Transverse colon (tissue), 4 donors: Measurements from ENCODE around the gene PAF1. TPM values are rescaled to one million over a fixed set of nuclear protein-coding genes. Genes with fewer than 3 reads are reported as not detected.

Source experiments
- DNase-seq: peaks from one replicate; pipeline ENCODE4 v3.0.0-alpha.2; 2019
- H3K27ac ChIP-seq, 4 donors: fragments of 200-600 bp; sonication (generic); 2 replicates each; pipeline ENCODE4 v1.5.1; 2016 to 2018; ENCODE audit warnings: inconsistent platforms in 4 of 4
- H3K27me3 ChIP-seq: fragments of 200-600 bp; sonication (generic); 2 replicates; pipeline ENCODE4 v1.5.1; 2017; ENCODE audit warnings: inconsistent platforms
- H3K36me3 ChIP-seq, 4 donors: fragments of 200-600 bp; sonication (generic); 2 replicates each; pipeline ENCODE4 v1.5.1; 2017 to 2019; ENCODE audit warnings: inconsistent platforms in 4 of 4
- H3K4me1 ChIP-seq, 4 donors: fragments of 200-600 bp; sonication (generic); 2 replicates each; pipeline ENCODE4 v1.5.1; 2017 to 2020; ENCODE audit warnings: inconsistent platforms in 4 of 4
- H3K4me3 ChIP-seq, 4 donors: fragments of 200-600 bp; sonication (generic); 1 replicate in 1 of 4; 2 replicates in 3 of 4; pipeline versions ENCODE4 v1.5.1 to v1.6.1; 2017 to 2019; ENCODE audit warnings: inconsistent platforms in 4 of 4
- H3K9me3 ChIP-seq, 2 donors: fragments of 200-600 bp; sonication (generic); 2 replicates each; pipeline ENCODE4 v1.5.1; 2017 to 2019; ENCODE audit warnings: inconsistent platforms in 2 of 2
- EP300 ChIP-seq: sonication (generic); formaldehyde crosslinking; IDR thresholded peaks from one replicate; pipeline ENCODE4 v1.6.1; 2017; ENCODE audit warnings: antibody characterized with exemption, low read depth
- POLR2A ChIP-seq: fragments of 450-650 bp; IDR thresholded peaks from one replicate; pipeline ENCODE4 v1.6.1; 2016; ENCODE audit warnings: antibody characterized with exemption, mild to moderate bottlenecking, moderate library complexity
- POLR2AphosphoS5 ChIP-seq, 3 donors: sonication (generic); formaldehyde crosslinking; IDR thresholded peaks; one replicate each; pipeline ENCODE4 v1.6.1; 2016; ENCODE audit warnings: antibody characterized with exemption in 3 of 3
- WGBS, 2 donors: methylation state at CpG; one replicate each; pipeline ENCODE4 v1.1.5; 2018; ENCODE audit warnings: low coverage in 1 of 2; 5-methylcytosine and 5-hydroxymethylcytosine counted together
- in situ Hi-C, 4 donors: fragments of 200-750 bp; cut with MboI; loops; one replicate each; pipeline versions ENCODE4 v1.15.0 to v1.15.1; 2017; ENCODE audit warnings: low sequenced_read_pairs in 3 of 4, low pct_ligation_motif_present in 1 of 4, low pct_unique_long_range_greater_than_20kb in 1 of 4
- intact Hi-C: fragments of 100-400 bp; cut with DNase I; formaldehyde crosslinking; loops from one replicate; pipeline ENCODE4 v1.15.1; 2023; ENCODE audit warnings: low total_unique reads
- total RNA-seq, 4 donors: library from RNA; depleted of rRNA; stranded (reverse); fragments of >200 nt; gene quantifications; one replicate each; pipeline ENCODE4 v1.1.0, GENCODE V29; 2016
- TF ChIP-seq, protein P1 (sequence below), 5 experiments: fragments of 200-600 bp in 3 of 5; fragments of 450-650 bp in 2 of 5; sonication (generic) in 3 of 5; IDR thresholded peaks; 1 replicate in 2 of 5; 2 replicates in 3 of 5; pipeline ENCODE4 v1.5.1; 2016 to 2017; ENCODE audit warnings: antibody characterized with exemption in 5 of 5, inconsistent platforms in 3 of 5, mild to moderate bottlenecking in 2 of 5, moderate library complexity in 1 of 5

PAF1 gene
- total RNA-seq, 4 donors from 2014 or later = 37.8 to 71.2 (median 43.0) TPM

DNA sequence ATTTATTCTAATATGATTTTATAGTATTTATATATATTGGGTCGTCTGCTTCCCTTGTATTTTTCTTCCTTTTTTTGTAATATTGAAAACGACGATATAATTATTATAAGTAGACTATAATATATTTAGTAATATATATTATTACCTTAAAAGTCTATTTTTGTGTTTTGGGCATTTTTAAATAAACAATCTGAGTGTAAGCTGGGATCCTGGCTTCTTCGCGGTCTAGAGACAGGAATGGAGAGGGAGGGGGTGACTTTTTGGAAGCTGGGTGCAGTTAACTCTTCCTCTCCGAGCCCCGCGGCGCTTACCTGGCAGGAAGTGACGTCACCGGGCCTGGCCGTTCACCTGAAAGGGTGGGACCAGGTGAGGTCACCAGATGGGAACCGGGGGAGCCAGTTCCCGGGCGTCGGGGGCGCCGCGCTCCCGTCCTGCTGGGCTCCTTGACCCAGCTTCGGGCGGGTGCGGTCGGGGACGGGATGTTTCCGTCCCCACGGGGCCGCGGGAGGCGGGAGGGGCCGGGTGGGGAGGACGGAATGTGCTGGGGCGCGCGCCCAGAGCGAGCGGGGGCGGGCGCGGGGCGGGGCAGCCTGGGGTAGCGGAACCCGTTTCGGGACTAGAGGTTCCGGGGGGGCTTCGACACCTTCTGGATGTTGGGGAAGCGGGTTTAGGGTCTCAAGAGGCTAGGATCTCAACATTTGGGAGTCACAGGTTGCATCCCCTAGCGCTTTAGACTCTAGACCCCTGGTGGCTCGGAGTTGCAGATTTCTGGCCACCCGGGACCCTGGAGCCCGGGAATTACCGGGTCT lies 18.5 kb upstream of the PAF1 start:
- WGBS, 2 donors = 0 to 1% methylated on average over 11 to 43 of the region's 52 CpGs
- in situ Hi-C loops (no loop called here), intact Hi-C loops (no loop called here)
- DNase-seq = peak; percentile 96
- Histone ChIP-seq H3K9me3 (no peaks in the 10 kb centered on the region), H3K36me3 (peaks cover 0 to 14% (median 8%) of the 10 kb centered on the region in 4 donors), H3K27me3 (peaks cover 17% of the 10 kb centered on the region), H3K4me3 (peak overlapping the region; percentile 66 to 86 (median 84)), H3K4me1 (peaks cover 17 to 52% (median 50%) of the 10 kb centered on the region in 4 donors), H3K27ac (peak overlapping the region; percentile 98 to 100 (median 99))
- TF ChIP-seq POLR2A (peak; percentile 85), POLR2AphosphoS5 (IDR thresholded peaks at IDR 0.05) (peak; percentile 97 to 99 (median 98)), EP300 (peak; percentile 100)
- TF ChIP-seq, protein P1, sequence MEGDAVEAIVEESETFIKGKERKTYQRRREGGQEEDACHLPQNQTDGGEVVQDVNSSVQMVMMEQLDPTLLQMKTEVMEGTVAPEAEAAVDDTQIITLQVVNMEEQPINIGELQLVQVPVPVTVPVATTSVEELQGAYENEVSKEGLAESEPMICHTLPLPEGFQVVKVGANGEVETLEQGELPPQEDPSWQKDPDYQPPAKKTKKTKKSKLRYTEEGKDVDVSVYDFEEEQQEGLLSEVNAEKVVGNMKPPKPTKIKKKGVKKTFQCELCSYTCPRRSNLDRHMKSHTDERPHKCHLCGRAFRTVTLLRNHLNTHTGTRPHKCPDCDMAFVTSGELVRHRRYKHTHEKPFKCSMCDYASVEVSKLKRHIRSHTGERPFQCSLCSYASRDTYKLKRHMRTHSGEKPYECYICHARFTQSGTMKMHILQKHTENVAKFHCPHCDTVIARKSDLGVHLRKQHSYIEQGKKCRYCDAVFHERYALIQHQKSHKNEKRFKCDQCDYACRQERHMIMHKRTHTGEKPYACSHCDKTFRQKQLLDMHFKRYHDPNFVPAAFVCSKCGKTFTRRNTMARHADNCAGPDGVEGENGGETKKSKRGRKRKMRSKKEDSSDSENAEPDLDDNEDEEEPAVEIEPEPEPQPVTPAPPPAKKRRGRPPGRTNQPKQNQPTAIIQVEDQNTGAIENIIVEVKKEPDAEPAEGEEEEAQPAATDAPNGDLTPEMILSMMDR (IDR thresholded peaks at IDR 0.05) = peak in 1 of 5 experiments; percentile 37

DNA sequence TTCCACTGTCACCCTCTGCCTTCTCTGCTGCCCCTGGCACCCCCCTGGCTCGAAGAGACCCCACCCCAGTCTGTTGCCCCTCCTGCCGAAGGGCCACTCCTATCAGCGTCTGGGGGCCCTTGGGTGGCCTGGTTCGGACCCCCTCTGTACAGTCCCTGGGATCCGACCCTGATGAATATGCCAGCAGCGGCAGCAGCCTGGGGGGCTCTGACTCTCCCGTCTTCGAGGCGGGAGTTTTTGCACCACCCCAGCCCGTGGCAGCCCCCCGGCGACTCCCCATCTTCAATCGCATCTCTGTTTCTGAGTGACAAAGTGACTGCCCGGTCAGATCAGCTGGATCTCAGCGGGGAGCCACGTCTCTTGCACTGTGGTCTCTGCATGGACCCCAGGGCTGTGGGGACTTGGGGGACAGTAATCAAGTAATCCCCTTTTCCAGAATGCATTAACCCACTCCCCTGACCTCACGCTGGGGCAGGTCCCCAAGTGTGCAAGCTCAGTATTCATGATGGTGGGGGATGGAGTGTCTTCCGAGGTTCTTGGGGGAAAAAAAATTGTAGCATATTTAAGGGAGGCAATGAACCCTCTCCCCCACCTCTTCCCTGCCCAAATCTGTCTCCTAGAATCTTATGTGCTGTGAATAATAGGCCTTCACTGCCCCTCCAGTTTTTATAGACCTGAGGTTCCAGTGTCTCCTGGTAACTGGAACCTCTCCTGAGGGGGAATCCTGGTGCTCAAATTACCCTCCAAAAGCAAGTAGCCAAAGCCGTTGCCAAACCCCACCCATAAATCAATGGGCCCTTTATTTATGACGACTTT lies 17.7 kb upstream of the PAF1 start:
- peaks cover 0 to 14% (median 8%) of the 10 kb centered on the region in 4 donors for H3K36me3 ChIP-seq
- TF ChIP-seq EP300 (peak; percentile 21), POLR2AphosphoS5 (IDR thresholded peaks at IDR 0.05) (peak; percentile 62 to 86 (median 84)), POLR2A (peak; percentile 29)
- TF ChIP-seq, protein P1 (IDR thresholded peaks at IDR 0.05) = no peak
- peaks cover 9% of the 10 kb centered on the region for H3K27me3 ChIP-seq
- peak overlapping the region; percentile 66 to 86 (median 84) for H3K4me3 ChIP-seq
- peak; percentile 61 for DNase-seq
- H3K27ac ChIP-seq = peak overlapping the region; percentile 98 to 100 (median 99)
- peaks cover 21 to 51% (median 49%) of the 10 kb centered on the region in 4 donors for H3K4me1 ChIP-seq
- 0 to 13% methylated on average over 2 to 16 of the region's 20 CpGs for WGBS, 2 donors
- in situ Hi-C loops (no loop called here), intact Hi-C loops (no loop called here)
- no peaks in the 10 kb centered on the region for H3K9me3 ChIP-seq

DNA sequence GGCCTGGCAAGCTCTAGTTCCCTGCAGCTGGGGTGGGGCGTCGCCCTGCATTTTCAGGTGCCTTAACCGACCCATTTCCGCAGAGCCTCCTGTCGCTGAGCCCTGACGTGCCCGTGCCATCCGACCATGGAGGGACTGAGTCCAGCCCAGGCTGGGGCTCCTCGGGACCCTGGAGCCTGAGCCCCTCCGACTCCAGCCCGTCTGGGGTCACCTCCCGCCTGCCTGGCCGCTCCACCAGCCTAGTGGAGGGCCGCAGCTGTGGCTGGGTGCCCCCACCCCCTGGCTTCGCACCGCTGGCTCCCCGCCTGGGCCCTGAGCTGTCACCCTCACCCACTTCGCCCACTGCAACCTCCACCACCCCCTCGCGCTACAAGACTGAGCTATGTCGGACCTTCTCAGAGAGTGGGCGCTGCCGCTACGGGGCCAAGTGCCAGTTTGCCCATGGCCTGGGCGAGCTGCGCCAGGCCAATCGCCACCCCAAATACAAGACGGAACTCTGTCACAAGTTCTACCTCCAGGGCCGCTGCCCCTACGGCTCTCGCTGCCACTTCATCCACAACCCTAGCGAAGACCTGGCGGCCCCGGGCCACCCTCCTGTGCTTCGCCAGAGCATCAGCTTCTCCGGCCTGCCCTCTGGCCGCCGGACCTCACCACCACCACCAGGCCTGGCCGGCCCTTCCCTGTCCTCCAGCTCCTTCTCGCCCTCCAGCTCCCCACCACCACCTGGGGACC lies 16.9 kb upstream of the PAF1 start:
- intact Hi-C loops = no loop called here
- peaks cover 2% of the 10 kb centered on the region for H3K27me3 ChIP-seq
- peaks cover 21 to 51% (median 49%) of the 10 kb centered on the region in 4 donors for H3K4me1 ChIP-seq
- no peaks in the 10 kb centered on the region for H3K9me3 ChIP-seq
- in situ Hi-C loops = no loop called here
- WGBS, 2 donors = 1 to 2% methylated on average over 13 to 27 of the region's 40 CpGs
- DNase-seq = peak; percentile 82
- peak; percentile 57 for TF ChIP-seq POLR2A
- peak; percentile 77 to 99 (median 90) for TF ChIP-seq POLR2AphosphoS5 (IDR thresholded peaks at IDR 0.05)
- TF ChIP-seq, protein P1 (IDR thresholded peaks at IDR 0.05) = peak in 1 of 5 experiments; percentile 18
- TF ChIP-seq EP300 = no peak
- peak overlapping the region; percentile 66 to 86 (median 84) for H3K4me3 ChIP-seq
- peaks cover 0 to 14% (median 8%) of the 10 kb centered on the region in 4 donors for H3K36me3 ChIP-seq
- peak overlapping the region; percentile 98 to 100 (median 99) for H3K27ac ChIP-seq
